GM19397 (cell line): ENCODE measurements around the gene ATP8A2.

ENCODE experiments used
- ATAC-seq: cut with Tn5 transposase; IDR thresholded peaks from one replicate; pipeline ENCODE4 v1.9.1; 2021; ENCODE audit warnings: mild to moderate bottlenecking, moderate library complexity; ENCODE audit not compliant: unreplicated experiment

Gene ATP8A2

GRCh38 chr13:25908366-25908765 lies 536.6 kb downstream of the ATP8A2 start:
- ATAC-seq = no peak

- ATAC-seq = no peak
These were observed 538.5 kb downstream of the ATP8A2 start for GRCh38 chr13:25910243-25910642.

- ATAC-seq = no peak
These were observed 539.2 kb downstream of the ATP8A2 start for GRCh38 chr13:25910991-25911419.

GRCh38 chr13:25912961-25913360 lies 541.2 kb downstream of the ATP8A2 start:
- no peak for ATAC-seq

- no peak for ATAC-seq
These were observed 544.2 kb downstream of the ATP8A2 start for GRCh38 chr13:25915840-25916518.

GRCh38 chr13:25920277-25920676 lies 548.5 kb downstream of the ATP8A2 start:
- ATAC-seq = no peak

GRCh38 chr13:25920931-25921330 lies 549.2 kb downstream of the ATP8A2 start:
- ATAC-seq = no peak

GRCh38 chr13:25922376-25922775 lies 550.6 kb downstream of the ATP8A2 start:
- ATAC-seq = no peak

- no peak for ATAC-seq
These were observed 551.7 kb downstream of the ATP8A2 start for GRCh38 chr13:25923217-25924085.

GRCh38 chr13:25927363-25927762 lies 555.6 kb downstream of the ATP8A2 start:
- ATAC-seq = no peak

- ATAC-seq = no peak
These were observed 556.2 kb downstream of the ATP8A2 start for GRCh38 chr13:25927932-25928331.

- no peak for ATAC-seq
These were observed 557.2 kb downstream of the ATP8A2 start for GRCh38 chr13:25928941-25929505.

- ATAC-seq = no peak
These were observed 558.0 kb downstream of the ATP8A2 start for GRCh38 chr13:25929816-25930215.

- ATAC-seq = no peak
These were observed 558.9 kb downstream of the ATP8A2 start for GRCh38 chr13:25930653-25931052.

GRCh38 chr13:25932365-25932764 lies 560.6 kb downstream of the ATP8A2 start:
- ATAC-seq = no peak

- ATAC-seq = no peak
These were observed 561.7 kb downstream of the ATP8A2 start for GRCh38 chr13:25933520-25933919.

- no peak for ATAC-seq
These were observed 562.4 kb downstream of the ATP8A2 start for GRCh38 chr13:25934127-25934526.

- no peak for ATAC-seq
These were observed 568.4 kb downstream of the ATP8A2 start for GRCh38 chr13:25939961-25940687.

- no peak for ATAC-seq
These were observed 571.3 kb downstream of the ATP8A2 start for GRCh38 chr13:25943081-25943480.

- no peak for ATAC-seq
These were observed 571.9 kb downstream of the ATP8A2 start for GRCh38 chr13:25943658-25944057.

- no peak for ATAC-seq
These were observed 573.8 kb downstream of the ATP8A2 start for GRCh38 chr13:25945596-25945995.
